HG03060 (cell line): Measurements from ENCODE around the gene SYNJ2.

Experiments used
- ATAC-seq: cut with Tn5 transposase; IDR thresholded peaks from one replicate; pipeline ENCODE4 v1.9.1; 2021; ENCODE audit warnings: low read depth, moderate number of reproducible peaks; ENCODE audit not compliant: unreplicated experiment

SYNJ2 gene

DNA sequence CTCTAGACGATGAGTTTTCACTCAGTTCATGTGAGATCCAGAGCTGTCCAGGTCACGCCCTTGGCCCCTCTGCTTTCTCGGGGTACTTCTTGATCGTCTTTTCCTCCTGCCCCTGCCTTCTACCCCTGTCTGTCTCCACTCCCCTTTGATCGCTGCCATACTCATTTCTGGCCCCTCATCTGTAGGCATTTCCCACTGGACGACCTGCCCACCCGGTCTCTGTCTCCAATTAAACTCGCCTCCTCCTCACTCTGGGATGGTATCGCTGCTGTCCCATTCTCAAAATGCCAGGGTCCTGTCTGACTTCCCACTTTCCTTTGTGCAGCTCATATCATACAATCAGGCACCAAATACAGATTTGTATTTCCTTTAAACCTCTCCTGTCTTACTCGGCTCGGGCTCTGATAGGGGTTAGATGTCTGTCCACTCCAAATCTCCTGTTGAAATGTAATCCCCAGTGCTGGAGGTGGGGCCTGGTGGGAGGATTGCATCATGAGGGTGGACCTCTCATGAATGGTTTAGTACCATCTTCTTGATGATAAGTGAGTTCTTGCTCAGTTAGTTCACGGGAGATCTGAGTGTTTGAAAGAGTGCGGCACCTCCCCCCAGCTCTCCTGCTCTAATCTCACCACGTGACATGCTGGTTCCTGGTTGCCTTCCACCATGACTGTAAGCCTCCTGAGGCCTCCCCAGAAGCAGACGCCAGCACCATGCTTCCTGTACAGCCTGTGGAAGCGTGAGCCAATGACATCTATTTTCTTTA, 3.5 kb upstream of the SYNJ2 start:
- ATAC-seq, result no peak

DNA sequence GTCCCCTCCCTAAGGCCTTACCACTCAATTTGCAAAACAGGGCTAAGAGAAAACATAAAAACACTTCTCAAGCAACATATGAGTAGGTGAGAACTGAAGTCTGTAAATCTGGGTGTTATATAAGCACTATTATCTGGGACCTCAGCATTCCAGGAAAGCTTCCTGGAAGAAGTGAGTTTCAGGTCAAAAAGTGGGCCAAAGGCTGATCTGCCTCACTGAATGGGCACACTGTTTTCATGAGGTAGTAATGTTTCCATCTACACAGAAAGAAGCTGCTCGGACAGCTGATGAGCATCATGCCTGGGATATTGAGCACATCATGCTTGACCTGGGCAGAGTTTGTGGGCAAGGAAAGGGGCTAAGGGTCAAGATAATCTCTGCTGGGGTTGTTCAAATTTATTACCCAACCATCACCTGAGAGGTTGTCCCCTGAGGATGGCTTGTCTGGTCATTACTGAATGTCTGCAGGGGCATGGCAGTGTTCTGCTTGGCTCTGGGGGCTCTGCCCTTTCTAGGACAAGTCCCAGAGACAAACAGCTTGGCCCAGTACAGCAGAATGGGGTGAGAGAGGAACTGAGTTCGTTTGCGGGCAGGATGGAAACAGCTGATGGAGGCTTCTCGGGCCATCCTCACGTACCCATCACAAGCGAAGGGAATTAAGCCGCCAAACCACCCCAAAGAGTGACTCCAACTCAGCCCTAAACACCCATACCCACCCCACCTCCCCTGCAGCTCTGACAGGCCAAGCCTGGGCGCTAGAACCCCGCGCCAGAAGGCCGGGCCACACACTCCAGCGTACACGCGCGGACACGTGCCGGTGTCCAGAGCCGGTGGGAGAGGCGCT, 1.2 kb upstream of the SYNJ2 start:
- ATAC-seq, result no peak

DNA sequence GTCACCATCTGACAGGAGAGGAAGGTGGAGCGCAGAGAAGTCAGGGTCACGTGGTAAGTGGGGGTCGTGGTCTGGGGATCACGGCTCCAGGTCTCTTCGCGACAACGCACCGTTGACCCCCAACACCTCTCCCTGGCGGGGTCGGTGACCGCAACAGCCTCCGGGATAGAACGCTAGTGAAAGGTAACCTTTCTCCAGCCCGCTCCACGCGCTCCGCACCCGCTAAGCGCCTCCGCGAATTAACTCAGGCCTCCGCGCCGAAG, 600 bp upstream of the SYNJ2 start:
- no peak for ATAC-seq

- no peak for ATAC-seq
These were observed 469 bp downstream of the SYNJ2 start for GRCh38 chr6:157982102-157982562.

- no peak for ATAC-seq
These were observed 1.1 kb downstream of the SYNJ2 start for GRCh38 chr6:157982563-157983405.

GRCh38 chr6:157983406-157984119, 1.9 kb downstream of the SYNJ2 start:
- ATAC-seq, result no peak

GRCh38 chr6:157984128-157984527, 2.5 kb downstream of the SYNJ2 start:
- no peak for ATAC-seq

- ATAC-seq, result no peak
These were observed 3.1 kb downstream of the SYNJ2 start for GRCh38 chr6:157984686-157985225.

- no peak for ATAC-seq
These were observed 3.9 kb downstream of the SYNJ2 start for GRCh38 chr6:157985378-157986155.

DNA sequence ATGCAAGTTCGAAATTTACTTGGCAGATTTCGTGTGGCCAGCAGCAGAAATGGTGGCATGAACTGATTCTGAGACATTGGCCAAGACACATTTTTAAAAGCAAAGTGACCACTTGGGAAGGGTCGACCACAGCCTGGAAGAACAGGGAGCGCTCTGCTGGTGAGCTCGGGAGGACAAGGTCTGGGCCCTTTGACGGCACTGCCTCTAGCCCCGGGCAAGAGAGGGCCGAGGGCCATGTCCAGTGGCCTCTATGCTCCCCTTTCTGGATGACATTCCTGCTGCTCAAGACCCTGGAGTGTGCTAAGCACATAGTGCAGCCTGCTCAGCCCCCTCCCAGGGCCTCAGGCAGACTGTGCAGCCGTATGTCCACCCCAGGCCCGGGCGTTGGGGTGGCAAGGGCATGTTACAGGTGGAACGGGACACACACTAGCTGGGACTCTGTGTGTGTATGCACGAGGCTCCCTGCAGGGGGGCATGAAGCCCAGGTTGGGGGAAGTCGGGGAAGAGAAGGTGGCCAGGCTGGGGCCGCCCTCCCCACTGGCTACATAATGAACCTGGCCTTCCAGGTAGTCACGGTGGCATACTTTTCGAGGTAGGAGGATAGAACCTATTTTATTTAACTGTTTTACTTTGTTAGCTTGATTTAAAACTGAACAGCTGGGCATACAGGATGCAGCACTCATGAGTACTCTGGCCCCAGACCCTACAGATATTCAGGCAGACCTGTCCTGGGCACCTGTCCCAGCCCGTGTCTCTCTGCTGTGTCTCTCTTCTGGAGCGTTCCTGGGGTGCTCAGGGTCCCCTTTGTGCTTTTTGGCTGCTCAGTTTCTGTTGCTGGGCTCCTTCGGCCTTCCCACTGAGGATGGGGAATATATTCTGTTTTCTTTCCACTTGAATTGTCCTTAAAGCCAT, 6.4 kb downstream of the SYNJ2 start:
- no peak for ATAC-seq

- no peak for ATAC-seq
These were observed 7.0 kb downstream of the SYNJ2 start for GRCh38 chr6:157988700-157989063.

GRCh38 chr6:157989541-157990289, 8.1 kb downstream of the SYNJ2 start:
- ATAC-seq, result no peak

- no peak for ATAC-seq
These were observed 8.8 kb downstream of the SYNJ2 start for GRCh38 chr6:157990321-157991066.

DNA sequence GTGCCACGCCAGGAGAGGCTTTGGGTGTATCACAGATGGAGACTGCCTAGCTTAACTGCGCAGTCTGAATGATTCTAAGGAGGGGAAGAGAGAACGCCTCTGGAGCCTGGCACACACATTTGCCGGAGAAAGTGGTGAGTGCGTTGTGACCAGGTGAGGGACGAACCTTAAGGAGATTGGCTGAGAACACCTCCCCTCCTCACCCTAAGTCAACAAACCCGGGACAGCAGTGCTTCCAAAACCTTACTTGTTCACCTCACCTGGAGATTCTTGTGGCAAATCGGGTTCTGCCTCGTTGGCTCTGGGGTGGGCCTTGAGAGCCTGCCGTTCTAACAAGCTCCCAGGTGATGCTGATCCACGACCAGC, 9.4 kb downstream of the SYNJ2 start:
- no peak for ATAC-seq

- no peak for ATAC-seq
These were observed 11.4 kb downstream of the SYNJ2 start for GRCh38 chr6:157993076-157993475.

GRCh38 chr6:157994125-157994795, 12.6 kb downstream of the SYNJ2 start:
- ATAC-seq, result no peak

GRCh38 chr6:157995458-157995857, 13.8 kb downstream of the SYNJ2 start:
- ATAC-seq, result no peak
